Measurements from ENCODE around the gene RPS17.

- TF ChIP-seq CTCF (conservative IDR thresholded peaks at IDR 0.05; ENCODE audit: low read depth, low read length) (peak; percentile 76), EZH2 (IDR thresholded peaks at IDR 0.05; ENCODE audit: borderline replicate concordance, low read depth, low read length, poor library complexity, severe bottlenecking) (no peak)
Measured at GRCh38 chr15:82530606-82531379, 9.5 kb downstream of the RPS17 start.
